Activated T-helper 1 cell treated with Interleukin-2 at 50 U/mL for 16 hours (primary cell): Measurements from ENCODE around the gene PTPRT.

Experiments
- DNase-seq: peaks from one replicate; pipeline ENCODE4 v3.0.0-alpha.2; 2020; ENCODE audit warnings: low read depth

The PTPRT gene

DNA sequence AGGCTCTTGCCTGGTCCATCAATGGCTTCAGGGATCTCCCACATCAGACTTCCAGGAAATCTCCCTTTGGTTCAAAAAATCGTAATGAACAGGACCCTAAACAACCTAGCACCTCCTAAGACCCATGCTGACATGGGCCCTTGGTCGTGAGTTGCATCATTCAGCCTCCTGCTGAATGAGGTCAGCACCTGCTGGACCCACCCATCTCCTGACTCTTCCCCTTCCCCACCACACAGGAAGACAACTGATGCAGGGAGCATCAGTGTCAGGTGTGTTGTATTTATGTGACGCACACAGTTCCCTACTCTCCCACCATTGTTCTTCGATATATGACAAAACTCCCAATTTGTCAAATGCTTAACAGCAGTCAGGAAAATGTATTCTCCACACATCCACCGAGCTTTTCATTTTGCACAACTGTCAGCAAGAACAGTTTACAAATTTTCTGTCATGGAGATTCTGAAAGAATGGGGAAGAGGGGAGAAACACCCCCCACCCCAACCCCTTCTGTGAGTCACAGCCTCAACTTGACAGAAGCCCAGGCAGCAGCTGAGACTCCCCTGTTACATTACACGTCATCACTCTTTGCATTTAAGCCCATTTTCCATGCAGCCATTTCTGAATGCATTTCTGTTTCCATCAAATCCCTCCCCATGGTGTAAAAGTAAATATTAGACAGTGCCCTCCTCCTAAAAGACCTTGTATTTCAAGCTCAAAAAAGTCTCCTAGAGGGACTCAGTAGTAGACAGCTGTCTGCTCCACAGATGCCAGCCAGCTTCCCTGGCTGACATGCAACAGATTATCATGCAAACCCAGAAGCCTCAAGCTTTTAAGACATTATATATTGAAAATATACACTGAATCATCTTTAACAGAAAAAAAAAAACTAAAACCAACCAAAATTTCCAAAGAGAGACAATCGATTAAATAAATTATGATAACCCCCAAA is 577.5 kb downstream of the PTPRT start:
- DNase-seq = no peak

DNA sequence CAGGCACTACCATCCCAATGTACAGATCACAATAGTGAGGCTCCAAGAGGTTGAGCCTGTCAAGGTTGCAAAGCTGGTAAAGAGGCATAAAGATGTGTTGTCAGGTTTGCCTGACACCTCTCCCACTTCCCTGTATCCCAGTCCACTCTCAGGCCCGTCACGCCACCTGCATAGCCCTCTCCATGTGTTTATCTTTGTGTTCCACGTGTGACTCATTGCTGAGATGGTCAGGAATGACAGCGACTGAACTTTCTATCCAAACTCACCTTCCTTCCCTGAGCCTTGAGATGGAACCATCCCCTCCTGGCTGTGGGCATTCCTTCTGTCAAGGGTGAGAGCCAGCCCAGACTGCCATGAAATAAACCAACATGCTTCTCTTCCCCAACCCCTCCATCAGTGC is 578.3 kb downstream of the PTPRT start:
- DNase-seq = no peak

DNA sequence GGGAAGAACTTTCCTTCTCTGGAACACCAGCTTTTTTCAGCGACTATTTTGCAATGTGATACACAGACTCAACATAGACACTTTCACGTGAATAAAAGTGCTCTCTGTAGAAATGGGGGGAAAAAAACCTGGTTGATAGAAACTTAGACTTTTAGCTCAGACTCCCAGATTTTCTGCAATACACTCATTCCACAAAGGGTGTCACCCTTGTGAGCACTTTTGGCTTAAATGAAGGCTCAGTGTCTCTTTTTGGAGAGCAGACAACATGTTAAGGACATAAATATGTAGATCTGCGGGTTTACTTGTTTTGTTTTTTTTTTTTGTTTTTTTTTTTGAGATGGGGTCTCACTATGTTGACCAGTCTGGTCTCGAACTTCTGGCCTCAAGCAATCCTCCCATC is 579.6 kb downstream of the PTPRT start:
- no peak for DNase-seq

DNA sequence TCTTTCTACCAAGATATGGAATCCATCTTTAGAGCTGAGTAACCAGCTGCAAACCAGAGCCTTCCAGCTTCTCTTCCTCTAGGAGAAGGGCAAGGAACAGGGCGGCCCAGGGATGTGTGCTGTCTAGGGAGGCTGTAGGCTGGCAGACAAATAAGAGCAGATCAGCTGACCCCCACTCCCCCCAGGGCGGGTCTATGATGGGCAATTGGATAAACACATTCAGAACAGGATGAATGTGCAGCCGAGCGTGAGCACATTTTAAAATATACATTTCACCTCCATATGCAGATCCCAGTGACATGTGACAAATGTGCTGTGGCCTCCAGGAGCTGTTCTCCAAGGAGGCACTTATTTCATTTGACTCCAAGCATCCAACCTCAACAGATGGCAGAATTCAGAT is 580.1 kb downstream of the PTPRT start:
- DNase-seq = no peak

DNA sequence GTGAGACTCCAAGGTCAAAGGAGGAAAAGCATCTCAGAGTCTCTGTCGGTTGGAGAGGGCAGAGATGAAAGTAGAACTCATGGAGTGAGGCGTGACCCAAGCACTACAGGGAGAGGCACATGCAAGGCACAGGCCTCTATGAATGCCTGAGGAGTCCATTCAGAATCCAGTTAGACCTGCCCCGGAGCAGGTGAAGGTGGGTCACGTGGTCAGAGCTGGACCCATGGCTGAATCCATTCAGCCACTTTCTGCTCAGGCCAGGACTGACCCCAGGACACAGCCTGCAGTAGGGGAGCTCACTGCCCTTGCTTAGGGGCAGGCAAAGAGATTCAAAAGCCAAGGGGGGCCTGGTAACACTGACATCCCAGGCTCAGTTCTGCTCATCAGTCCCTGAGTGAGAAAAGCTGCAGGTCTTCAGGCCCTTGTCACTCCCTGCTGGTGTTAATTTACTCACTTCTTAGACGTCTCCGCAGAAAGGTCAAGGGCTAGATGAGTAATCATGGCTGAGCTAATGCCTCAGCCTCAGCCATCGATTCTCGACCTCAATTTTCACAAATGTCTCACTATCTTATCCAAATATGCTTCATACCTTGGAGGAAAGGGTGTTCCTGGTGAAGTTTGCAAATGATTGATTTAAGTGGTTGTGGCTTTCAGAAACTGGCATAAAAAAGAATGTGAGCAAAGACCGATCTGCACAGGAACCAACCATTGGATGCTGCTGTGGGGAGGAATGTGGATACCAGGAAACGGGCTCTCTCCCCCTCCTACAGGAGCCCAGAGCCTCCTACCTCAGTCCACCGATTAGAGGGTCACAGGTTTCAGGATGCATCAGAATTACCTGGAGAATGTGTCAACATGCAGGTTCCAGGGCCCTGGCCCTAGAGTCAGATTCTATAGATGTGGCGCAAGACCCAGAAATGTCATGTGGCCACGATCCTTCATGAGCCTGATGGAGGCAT is 584.4 kb downstream of the PTPRT start:
- DNase-seq = no peak

DNA sequence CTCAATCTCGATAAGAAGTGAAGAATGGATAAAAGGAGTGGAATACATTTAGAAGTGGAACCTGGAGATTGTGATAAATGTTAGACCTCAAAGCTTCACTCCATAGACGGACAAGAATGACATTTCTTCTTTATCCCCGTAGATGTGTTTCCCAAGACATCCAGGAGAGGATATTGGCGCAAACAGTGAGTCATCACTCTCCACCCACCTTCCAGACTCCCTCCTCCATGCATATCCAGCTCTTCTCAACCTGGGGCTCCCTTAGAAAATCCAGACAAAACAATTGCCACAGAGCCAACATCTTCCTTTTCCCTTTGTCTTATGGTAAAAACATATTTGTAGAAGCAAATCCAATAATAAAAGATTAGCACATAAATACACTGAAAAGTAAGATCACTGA is 586.1 kb downstream of the PTPRT start:
- no peak for DNase-seq

DNA sequence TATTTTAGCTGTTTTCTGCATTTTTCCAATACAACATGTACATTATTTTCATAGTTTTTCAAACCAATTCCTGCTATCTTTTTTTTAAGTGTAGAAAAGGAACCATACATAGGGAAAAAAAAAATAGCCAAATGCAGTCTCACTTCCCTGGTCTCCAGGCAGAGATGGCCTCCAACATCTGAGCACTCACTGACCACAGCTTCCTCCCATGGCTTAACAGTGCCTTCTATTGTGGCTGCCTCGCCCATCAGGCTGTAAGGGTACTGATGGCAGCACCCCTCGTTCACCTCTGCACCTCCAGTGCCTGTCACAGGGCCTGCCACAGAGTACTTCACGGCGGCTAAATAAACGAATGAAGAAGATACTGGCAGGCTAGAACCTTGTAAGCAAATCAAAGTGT is 591.1 kb downstream of the PTPRT start:
- DNase-seq = no peak

DNA sequence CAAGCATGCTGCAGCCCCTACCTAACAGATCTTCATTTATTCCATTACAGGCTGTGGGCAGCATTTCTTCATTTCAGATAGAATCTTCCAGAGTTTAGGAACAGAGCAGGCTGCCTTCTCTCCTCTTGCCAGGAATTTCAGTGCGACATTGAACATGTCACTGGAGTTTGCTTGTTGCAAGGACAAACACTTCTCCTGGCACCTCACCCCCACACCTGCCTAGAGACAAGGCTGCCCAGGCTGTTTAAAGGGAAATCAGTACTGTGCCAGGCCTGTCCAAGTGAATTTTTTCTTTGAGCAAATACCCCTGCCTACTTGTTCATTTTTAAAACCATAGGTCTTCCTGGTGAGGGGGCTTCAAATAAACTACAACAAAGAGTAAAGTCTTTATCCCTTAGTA is 594.1 kb downstream of the PTPRT start:
- no peak for DNase-seq

DNA sequence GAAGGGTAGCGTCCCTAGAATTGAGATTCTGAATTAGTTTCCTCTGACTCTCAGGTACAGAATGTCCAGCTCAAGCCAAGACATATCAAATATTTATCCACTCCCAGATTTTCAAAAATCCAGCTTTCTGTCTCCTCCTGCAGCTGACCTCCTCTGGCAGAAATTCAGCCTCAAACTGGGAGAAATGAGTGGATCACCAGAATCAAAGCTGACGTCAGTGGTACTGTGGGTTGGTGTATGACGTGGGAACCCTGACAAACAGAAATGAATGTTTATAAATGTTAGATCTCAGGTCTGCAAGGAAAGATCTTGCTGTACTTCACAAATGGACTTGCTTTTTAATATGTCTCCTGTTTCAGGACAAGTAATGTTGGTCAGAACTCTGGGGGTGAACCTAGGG is 595.0 kb downstream of the PTPRT start:
- DNase-seq = no peak

DNA sequence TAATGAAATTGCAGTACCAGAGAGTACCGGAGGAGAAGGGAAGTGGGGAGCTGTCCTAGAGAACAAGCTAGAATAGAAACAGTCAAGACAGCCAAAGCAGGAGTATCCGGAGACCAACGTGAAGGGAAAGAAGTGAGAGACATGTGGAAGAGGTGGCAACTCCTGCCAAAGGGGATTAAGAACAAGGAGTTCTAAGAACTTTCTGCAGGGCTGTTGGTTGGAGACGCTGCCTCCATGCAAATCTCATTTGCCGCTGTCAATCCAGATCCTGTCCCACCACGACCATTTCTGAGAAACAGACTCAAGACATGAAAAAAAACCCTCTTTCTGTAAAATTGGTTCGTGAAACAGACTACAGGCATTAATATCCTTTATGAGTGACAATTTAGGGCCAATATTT is 595.7 kb downstream of the PTPRT start:
- DNase-seq = no peak

DNA sequence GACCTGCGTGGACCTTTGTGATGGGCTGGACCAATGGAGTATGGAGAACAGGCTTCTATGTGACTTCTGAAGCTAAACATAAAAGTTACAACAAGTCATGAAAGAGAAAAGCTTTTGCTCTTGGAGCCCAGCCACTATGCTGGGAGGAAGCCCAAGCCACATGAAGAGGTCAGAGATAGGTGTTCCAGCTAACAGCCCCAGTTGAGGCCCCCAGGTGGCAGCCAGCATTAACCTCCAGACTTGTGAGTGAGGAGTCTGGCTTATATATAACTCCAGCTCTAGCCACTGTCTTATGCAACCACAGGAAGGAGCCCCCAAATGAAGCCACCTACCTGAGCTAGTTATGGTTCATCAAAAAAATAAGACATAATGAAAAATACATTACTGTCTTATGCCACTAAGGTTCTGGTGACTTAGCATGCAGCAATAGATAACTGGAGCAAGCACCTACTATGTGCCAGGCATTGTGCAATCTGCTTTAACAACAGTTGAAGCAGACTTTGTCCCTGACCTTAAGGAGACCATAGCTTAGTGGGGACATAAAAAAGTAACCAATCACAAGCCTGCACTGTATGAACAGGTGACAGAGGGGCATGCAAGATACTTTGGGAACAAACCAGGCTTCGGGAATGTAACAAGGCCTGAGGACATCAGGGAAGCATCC is 599.6 kb downstream of the PTPRT start:
- no peak for DNase-seq

DNA sequence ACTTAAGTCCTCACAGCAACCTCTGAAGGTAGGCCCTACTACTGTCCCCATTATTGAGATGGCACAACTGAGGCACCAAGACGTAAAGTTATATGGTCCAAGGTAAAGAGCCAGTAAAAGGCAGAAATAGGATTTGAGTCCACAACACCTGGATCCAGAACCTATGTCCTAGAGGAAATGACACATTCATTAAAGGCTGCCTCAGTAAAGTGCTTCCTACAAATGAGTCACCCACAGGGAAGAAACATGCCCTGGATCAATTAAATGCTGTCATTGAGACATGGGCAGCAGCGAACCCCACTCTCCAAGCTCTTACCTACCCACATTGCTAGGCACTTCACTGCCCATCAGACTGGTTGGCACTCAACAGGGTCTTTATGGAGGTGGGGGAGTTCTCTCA is 600.9 kb downstream of the PTPRT start:
- no peak for DNase-seq

DNA sequence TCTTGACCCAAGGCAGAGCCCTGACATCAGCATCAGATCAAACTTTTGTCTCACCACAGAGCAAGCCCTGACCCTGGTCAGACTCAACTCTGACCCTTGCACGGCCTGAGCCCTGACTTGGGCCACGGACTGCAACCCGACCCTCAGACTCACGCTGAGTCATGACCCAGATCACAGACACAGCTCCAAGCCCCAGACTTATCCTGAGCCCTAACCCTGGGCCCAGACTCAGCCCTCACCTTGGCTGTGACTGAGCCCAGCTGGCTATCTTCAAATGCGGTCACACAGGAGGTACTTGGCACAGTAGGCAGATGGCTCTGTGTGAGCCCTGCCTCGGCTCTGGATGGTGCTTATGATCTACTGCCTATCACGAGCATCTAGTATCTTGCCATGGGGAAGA is 602.3 kb downstream of the PTPRT start:
- DNase-seq = no peak

DNA sequence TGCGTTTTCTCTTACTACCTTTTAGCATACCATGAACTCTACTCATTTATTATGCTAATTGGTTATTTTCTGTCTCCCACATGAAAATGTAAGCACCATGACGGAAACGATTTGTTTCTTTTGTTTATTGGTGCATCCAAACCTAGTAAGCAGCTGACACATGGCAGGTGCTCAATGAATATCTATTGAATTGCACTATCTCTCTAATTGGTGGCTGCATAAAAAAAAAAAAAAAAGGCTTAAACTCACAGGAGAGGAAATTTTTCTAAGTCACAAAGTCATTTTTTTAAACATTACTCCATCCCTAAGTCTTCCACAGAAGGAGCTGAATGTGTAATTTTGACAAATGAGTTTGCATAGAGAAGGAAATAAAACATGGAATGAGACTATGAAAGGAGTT is 608.4 kb downstream of the PTPRT start:
- no peak for DNase-seq

DNA sequence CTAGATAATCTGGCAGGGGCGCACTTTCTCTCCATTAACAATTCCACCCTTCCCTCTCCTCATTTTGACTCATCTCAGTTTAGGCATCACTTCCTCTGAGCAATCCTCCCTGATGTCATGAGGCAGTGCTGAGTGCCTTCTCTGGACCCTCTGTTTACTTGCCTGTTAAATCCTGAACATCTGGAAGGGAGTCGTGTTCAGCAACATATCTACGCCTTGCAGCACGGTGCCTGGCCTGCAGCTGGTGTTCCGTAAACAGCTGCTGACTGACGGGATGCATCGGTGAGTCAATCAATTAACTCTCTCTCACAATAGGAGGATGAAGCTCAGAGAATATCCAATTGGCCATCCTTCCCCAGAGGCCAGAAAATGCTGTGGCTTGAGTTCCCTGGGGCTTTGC is 613.5 kb downstream of the PTPRT start:
- DNase-seq = no peak

DNA sequence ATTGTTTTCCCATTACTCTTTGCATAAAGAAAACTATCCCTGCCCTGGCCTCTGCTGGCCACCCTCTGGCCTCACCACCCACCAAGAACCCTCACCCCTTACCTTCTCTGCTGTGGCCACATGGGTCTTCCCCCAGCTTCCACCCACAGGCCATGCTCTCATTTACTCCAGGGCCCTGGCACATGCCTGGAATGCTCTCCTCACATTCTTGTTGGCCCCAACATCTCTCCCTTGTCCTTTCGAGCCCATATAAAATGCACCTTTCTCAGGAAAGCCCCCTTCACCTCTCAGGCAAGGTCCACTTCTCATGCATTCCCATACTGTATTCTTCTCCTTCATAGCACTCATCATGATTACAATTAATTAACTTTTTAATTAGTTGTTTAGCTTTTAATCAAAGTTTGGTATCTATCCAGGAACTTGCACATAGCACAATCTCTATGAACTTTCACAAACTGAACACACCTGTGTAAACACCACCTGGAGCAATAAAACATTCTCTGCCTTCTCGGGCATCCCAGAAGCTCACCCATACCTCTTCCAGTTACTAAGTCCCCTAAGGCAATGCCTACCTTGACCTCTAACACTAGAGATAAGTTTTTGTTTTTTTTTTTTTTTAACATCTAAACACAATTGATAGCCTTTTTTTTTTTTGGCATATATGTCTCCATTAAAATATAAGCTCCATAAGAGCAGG is 617.2 kb downstream of the PTPRT start:
- DNase-seq = no peak

DNA sequence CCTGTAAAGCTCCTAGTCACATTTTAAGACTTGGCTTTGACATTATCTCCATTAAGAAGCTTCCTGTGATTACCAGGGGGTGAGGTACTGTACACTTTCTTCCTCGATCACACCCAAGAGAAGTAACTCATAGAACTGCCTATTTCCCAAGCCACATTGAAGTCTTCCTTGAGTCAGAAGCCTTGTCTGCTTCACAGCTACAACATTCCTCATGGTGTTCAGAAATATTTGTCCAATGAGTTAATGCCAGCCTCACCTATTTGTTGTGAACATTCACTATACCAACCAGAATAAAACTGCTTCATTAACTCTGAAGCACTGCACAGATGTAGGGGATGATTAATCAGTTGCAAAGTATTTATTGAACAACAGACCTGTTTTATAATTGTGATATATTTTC is 622.3 kb downstream of the PTPRT start:
- no peak for DNase-seq

DNA sequence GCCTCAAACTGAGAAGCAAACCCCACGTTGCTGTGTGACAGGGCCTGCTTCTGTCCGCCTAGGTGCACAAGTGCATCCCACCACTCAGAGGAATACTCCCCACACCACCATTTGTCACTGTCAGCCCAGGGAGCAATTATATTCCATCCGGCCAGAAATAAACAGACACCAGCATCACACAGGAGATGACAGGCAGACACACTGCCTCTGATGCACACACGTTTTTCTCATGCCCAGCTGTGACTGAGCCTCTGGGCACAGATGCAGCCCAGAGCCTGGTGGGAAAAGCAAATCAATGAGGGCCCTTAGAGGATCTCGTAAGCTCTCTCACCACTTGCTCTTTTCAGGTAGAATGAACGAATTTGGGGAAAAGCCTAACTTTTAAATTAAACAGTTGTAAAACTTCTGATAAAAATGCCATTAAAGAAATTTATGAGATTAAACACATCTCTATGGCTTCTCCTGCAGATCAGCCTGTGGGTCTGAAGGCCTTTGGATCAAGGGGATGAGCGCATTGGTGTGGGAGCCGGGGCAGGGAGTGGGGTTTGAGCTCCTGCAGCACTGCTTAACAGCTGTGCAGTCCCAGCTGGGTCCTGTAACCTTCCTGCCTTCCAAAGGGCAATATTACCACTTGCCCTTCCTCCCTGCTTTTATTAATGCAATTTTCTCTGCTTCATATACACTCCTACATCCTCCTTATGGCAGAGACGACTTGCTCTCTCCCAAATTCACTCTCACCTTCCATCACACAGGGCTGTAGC is 624.3 kb downstream of the PTPRT start:
- no peak for DNase-seq

DNA sequence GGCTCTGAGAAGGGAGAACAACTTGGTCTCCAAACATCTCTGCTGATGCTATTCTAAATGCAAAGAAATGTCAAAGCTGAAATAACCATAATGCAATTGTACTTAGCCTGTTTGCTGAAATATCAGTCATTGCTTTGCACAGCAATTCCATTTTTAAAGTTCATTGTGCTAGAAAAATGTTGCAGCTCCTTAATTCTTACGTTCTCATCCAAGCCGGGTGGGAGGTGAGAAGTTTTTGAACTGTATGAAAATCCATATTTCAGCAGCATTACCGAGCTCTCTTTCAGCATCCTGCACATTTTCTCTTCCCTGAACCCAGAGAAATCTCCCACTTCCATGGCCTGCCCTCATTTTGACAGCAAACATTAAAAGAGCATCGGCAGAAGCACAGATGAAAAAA is 630.0 kb downstream of the PTPRT start:
- no peak for DNase-seq

DNA sequence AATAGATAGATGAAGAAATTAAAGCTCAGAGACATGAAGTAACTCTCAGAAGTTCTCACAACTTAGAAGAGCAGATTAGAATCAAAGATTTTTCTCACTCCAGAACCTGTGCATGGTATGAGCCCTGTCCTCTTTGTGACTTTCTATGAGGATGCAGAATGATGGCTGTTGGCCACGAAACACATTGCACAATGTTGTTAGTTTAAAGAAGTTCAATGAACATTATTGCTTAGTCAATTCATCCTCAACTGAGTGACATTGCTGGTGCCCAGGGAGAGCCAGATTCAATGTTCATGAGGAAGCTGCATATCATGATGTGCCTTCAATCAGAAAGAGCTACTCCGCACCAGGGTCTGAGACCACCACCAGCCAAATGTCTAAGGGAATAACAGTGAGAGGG is 633.1 kb downstream of the PTPRT start:
- no peak for DNase-seq

DNA sequence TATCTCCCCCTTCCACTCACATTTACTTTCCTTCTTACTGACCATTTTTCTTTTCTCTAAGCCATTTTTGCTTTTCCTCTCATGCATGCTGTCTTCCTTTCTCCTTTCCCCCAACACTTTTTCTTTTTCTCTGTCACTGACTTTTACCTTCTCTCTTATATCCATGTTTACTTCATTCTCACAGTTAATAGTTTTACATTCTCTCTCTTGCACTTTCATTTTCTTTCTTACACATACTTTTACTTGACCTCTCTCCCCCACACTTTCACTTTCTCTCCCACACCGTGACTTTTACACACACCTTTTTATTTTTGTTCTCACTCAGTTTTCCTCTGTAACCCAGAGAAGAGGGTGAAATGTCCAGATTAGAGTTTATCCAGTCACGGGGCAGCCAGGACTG is 636.3 kb downstream of the PTPRT start:
- no peak for DNase-seq
